Hepatocyte (in vitro differentiated cells): ENCODE results near the gene ARHGEF1. TPM values are rescaled to one million over a fixed set of nuclear protein-coding genes. Genes with fewer than 3 reads are reported as not detected.
"Not testable (repeated sequence)": the region's sequence is repeated elsewhere in the genome, so short reads cannot be mapped to it uniquely, and the experiment has no call there.

Experiments used
- DNase-seq: peaks from one replicate; pipeline ENCODE4 v3.0.0-alpha.2; 2016; ENCODE audit warnings: low spot score
- H2AFZ ChIP-seq: fragments of 200-600 bp; sonication (generic); 2 replicates; pipeline ENCODE4 v1.6.0; 2016; ENCODE audit warnings: antibody characterized with exemption, mild to moderate bottlenecking
- H3K27ac ChIP-seq: fragments of 200-600 bp; sonication (generic); 2 replicates; pipeline ENCODE4 v1.5.1; 2016; ENCODE audit warnings: mild to moderate bottlenecking
- H3K27me3 ChIP-seq: fragments of 200-600 bp; sonication (generic); 2 replicates; pipeline ENCODE4 v1.6.1; 2016
- H3K36me3 ChIP-seq: fragments of 200-600 bp; sonication (generic); replicated peaks from 2 replicates; pipeline ENCODE4 v1.5.1; 2016; ENCODE audit warnings: low read depth; ENCODE audit not compliant: insufficient read depth
- H3K4me1 ChIP-seq: fragments of 200-600 bp; sonication (generic); 2 replicates; pipeline ENCODE4 v1.5.1; 2016; ENCODE audit warnings: mild to moderate bottlenecking, moderate library complexity; ENCODE audit not compliant: insufficient read depth
- H3K4me2 ChIP-seq: fragments of 200-600 bp; sonication (generic); 2 replicates; pipeline ENCODE4 v1.6.0; 2016
- H3K4me3 ChIP-seq: fragments of 200-600 bp; sonication (generic); 2 replicates; pipeline ENCODE4 v1.5.1; 2016; ENCODE audit warnings: mild to moderate bottlenecking
- H3K79me2 ChIP-seq: fragments of 200-600 bp; sonication (generic); 2 replicates; pipeline ENCODE4 v1.6.0; 2017; ENCODE audit warnings: mild to moderate bottlenecking
- H3K9me2 ChIP-seq: fragments of 200-600 bp; sonication (generic); replicated peaks from 2 replicates; pipeline ENCODE4 v1.6.0; 2017; ENCODE audit warnings: mild to moderate bottlenecking; ENCODE audit not compliant: insufficient read depth
- H3K9me3 ChIP-seq: fragments of 200-600 bp; sonication (generic); 2 replicates; pipeline ENCODE4 v1.5.1; 2016; ENCODE audit warnings: low read depth, mild to moderate bottlenecking
- H4K20me1 ChIP-seq: fragments of 200-600 bp; sonication (generic); 2 replicates; pipeline ENCODE4 v1.6.0; 2016; ENCODE audit warnings: mild to moderate bottlenecking; ENCODE audit not compliant: insufficient read depth, poor library complexity, severe bottlenecking
- EZH2 ChIP-seq: fragments of 200-600 bp; sonication (generic); IDR thresholded peaks from 2 replicates; pipeline ENCODE4 v1.6.1; 2016; ENCODE audit warnings: antibody characterized with exemption, mild to moderate bottlenecking, borderline replicate concordance
- EZH2phosphoT487 ChIP-seq: fragments of 200-600 bp; sonication (generic); IDR thresholded peaks from one replicate; pipeline ENCODE4 v1.6.1; 2018; ENCODE audit warnings: antibody characterized with exemption, mild to moderate bottlenecking, low read depth, moderate library complexity; ENCODE audit not compliant: unreplicated experiment, severe bottlenecking
- WGBS: methylation state at CpG from one replicate; pipeline ENCODE4 v1.1.6; 2016; ENCODE audit warnings: low lambda C conversion rate; ENCODE audit errors: missing lambda C conversion rate; 5-methylcytosine and 5-hydroxymethylcytosine counted together
- polyA plus RNA-seq: library from polyadenylated mRNA; unstranded; fragments of >200 nt; fragmentation: Nextera tagmentation; extraction: Ambion mirVana; gene quantifications from 2 replicates; pipeline ENCODE4 v1.2.1, GENCODE V29; 2016
- total RNA-seq: library from RNA; depleted of rRNA; stranded (reverse); fragments of >200 nt; gene quantifications from 2 replicates; pipeline ENCODE4 v1.2.3, GENCODE V29; 2014
- TF ChIP-seq, protein P1 (sequence below): fragments of 200-600 bp; sonication (generic); IDR thresholded peaks from 2 replicates; pipeline ENCODE4 v1.5.1; 2016; ENCODE audit warnings: antibody characterized with exemption, mild to moderate bottlenecking; ENCODE audit not compliant: poor library complexity

Gene ARHGEF1
- total and polyA plus RNA-seq, 2 experiments from 2014 or later, result 29.7 to 67.8 TPM

DNA sequence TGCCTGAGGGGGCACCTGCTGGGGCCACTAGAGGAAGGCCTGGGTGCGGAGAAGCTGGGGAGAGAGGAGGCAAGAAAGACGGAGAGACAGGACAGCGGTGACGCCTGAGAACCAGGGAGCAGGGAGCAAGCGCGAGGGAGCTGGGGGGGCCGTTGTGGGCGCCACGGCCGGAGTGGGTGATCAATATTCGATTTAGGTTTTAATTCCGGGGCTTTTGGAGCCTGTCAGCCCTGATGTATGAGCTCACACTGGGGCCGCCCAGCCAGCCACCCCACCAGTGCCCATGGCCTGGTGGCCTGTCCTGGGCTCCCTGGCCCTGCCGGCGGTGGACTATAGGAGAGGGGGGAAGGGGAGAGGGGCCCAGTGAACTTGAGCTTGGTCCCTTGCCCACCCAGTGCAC lies 54.0 kb downstream of the ARHGEF1 start:
- H3K4me1 ChIP-seq, result no peaks in the 10 kb centered on the region

GRCh38 chr19:41937525-41938468 lies 54.8 kb downstream of the ARHGEF1 start:
- Histone ChIP-seq H2AFZ (no peak overlapping the region), H3K4me3 (no peak overlapping the region), H3K27ac (no peak overlapping the region), H3K9me2 (no peaks in the 10 kb centered on the region), H3K4me1 (no peaks in the 10 kb centered on the region), H3K9me3 (no peaks in the 10 kb centered on the region), H3K4me2 (no peak overlapping the region), H4K20me1 (no peaks in the 10 kb centered on the region), H3K27me3 (peaks cover 58% of the 10 kb centered on the region), H3K79me2 (no peaks in the 10 kb centered on the region), H3K36me3 (no peaks in the 10 kb centered on the region)
- DNase-seq, result no peak
- TF ChIP-seq EZH2 (no peak), EZH2phosphoT487 (no peak)
- TF ChIP-seq, protein P1, sequence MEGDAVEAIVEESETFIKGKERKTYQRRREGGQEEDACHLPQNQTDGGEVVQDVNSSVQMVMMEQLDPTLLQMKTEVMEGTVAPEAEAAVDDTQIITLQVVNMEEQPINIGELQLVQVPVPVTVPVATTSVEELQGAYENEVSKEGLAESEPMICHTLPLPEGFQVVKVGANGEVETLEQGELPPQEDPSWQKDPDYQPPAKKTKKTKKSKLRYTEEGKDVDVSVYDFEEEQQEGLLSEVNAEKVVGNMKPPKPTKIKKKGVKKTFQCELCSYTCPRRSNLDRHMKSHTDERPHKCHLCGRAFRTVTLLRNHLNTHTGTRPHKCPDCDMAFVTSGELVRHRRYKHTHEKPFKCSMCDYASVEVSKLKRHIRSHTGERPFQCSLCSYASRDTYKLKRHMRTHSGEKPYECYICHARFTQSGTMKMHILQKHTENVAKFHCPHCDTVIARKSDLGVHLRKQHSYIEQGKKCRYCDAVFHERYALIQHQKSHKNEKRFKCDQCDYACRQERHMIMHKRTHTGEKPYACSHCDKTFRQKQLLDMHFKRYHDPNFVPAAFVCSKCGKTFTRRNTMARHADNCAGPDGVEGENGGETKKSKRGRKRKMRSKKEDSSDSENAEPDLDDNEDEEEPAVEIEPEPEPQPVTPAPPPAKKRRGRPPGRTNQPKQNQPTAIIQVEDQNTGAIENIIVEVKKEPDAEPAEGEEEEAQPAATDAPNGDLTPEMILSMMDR, result no peak
- WGBS, result 46% methylated on average over 20 of the region's 22 CpGs

More for the DNA sequence above, 54.0 kb downstream of the ARHGEF1 start:
- DNase-seq, result no peak
- H4K20me1 ChIP-seq, result no peaks in the 10 kb centered on the region
- H3K9me2 ChIP-seq, result no peaks in the 10 kb centered on the region
- H3K4me2 ChIP-seq, result no peak overlapping the region
- peaks cover 66% of the 10 kb centered on the region for H3K27me3 ChIP-seq
- TF ChIP-seq EZH2phosphoT487 (no peak), EZH2 (no peak)
- TF ChIP-seq, protein P1, result no peak
- WGBS, result 70% methylated on average over 15 of the region's 15 CpGs
- H3K9me3 ChIP-seq, result no peaks in the 10 kb centered on the region
- H3K4me3 ChIP-seq, result no peak overlapping the region
- no peaks in the 10 kb centered on the region for H3K79me2 ChIP-seq
- no peaks in the 10 kb centered on the region for H3K36me3 ChIP-seq
- H2AFZ ChIP-seq, result no peak overlapping the region
- H3K27ac ChIP-seq, result no peak overlapping the region

DNA sequence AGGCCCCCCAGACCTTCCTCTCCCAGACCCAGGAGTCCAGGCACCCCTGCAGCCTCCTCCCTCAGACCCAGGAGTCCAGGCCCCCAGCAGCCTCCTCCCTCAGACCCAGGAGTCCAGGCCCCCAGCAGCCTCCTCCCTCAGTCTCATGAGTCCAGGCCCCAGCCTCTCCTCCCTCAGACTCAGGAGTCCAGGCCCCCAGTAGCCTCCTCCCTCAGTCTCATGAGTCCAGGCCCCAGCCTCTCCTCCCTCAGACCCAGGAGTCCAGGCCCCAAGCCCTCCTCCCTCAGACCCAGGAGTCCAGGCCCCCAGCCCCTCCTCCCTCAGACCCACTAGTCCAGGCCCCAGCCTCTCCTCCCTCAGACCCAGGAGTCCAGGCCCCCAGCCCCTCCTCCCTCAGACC lies 56.2 kb downstream of the ARHGEF1 start:
- not testable (repeated sequence) for H3K4me3 ChIP-seq, H2AFZ ChIP-seq, H3K9me3 ChIP-seq, H3K79me2 ChIP-seq, H4K20me1 ChIP-seq, H3K27ac ChIP-seq, H3K4me1 ChIP-seq, H3K4me2 ChIP-seq, DNase-seq, H3K36me3 ChIP-seq, H3K9me2 ChIP-seq
- peaks cover 44% of the 10 kb centered on the region for H3K27me3 ChIP-seq

- peaks cover 39% of the 10 kb centered on the region for H3K27me3 ChIP-seq
- H3K9me2 ChIP-seq, result no peaks in the 10 kb centered on the region
- no peaks in the 10 kb centered on the region for H3K9me3 ChIP-seq
- no peak overlapping the region for H3K27ac ChIP-seq
- peak overlapping the region; percentile 96 for H3K4me2 ChIP-seq
- peak; percentile 37 for TF ChIP-seq EZH2
- TF ChIP-seq, protein P1, result no peak
- DNase-seq, result peak; percentile 60
- no peaks in the 10 kb centered on the region for H4K20me1 ChIP-seq
- H2AFZ ChIP-seq, result peak overlapping the region; percentile 85
- peak overlapping the region; percentile 44 for H3K4me3 ChIP-seq
- no peaks in the 10 kb centered on the region for H3K36me3 ChIP-seq
- no peaks in the 10 kb centered on the region for H3K79me2 ChIP-seq
- WGBS, result 11% methylated on average over 13 of the region's 83 CpGs
- H3K4me1 ChIP-seq, result no peaks in the 10 kb centered on the region
These were observed 57.1 kb downstream of the ARHGEF1 start for GRCh38 chr19:41939861-41940730.
